Right atrium auricular region (tissue), 2 donors: ENCODE results near the gene WDFY3. TPM values are rescaled to one million over a fixed set of nuclear protein-coding genes. Genes with fewer than 3 reads are reported as not detected.

ENCODE experiments used
- DNase-seq: peaks from one replicate; pipeline ENCODE4 v3.0.0-alpha.2; 2019; ENCODE audit warnings: low spot score
- H3K27ac ChIP-seq, 2 donors: fragments of 200-600 bp; sonication (generic); 1 replicate in 1 of 2; 2 replicates in 1 of 2; pipeline ENCODE4 v1.5.1; 2016 to 2019
- H3K27me3 ChIP-seq, 2 donors: fragments of 200-600 bp; sonication (generic); one replicate each; pipeline versions ENCODE4 v1.5.1 to v1.6.0; 2017 to 2019
- H3K36me3 ChIP-seq: fragments of 200-600 bp; sonication (generic); one replicate; pipeline ENCODE4 v1.5.1; 2016
- H3K4me1 ChIP-seq, 2 donors: fragments of 200-600 bp; sonication (generic); one replicate each; pipeline versions ENCODE4 v1.5.1 to v1.6.0; 2017 to 2019
- H3K4me3 ChIP-seq, 2 donors: fragments of 200-600 bp; sonication (generic); 1 replicate in 1 of 2; 2 replicates in 1 of 2; pipeline ENCODE4 v1.5.1; 2017 to 2019; ENCODE audit warnings: mild to moderate bottlenecking in 1 of 2, moderate library complexity in 1 of 2
- H3K9me3 ChIP-seq, 2 donors: fragments of 200-600 bp; sonication (generic); one replicate each; pipeline ENCODE4 v1.5.1; 2019
- total RNA-seq, 2 donors: library from RNA; depleted of rRNA; stranded (reverse); fragments of >200 nt; gene quantifications; one replicate each; pipeline ENCODE4 v1.1.0, GENCODE V29; 2016
- TF ChIP-seq, protein P1 (sequence below), 2 donors: fragments of 200-600 bp; sonication (generic); IDR thresholded peaks; one replicate each; pipeline ENCODE4 v1.5.1; 2019; ENCODE audit warnings: antibody characterized with exemption in 2 of 2

WDFY3 gene
- total RNA-seq, 2 donors from 2014 or later: 27.6 to 40.0 TPM

DNA sequence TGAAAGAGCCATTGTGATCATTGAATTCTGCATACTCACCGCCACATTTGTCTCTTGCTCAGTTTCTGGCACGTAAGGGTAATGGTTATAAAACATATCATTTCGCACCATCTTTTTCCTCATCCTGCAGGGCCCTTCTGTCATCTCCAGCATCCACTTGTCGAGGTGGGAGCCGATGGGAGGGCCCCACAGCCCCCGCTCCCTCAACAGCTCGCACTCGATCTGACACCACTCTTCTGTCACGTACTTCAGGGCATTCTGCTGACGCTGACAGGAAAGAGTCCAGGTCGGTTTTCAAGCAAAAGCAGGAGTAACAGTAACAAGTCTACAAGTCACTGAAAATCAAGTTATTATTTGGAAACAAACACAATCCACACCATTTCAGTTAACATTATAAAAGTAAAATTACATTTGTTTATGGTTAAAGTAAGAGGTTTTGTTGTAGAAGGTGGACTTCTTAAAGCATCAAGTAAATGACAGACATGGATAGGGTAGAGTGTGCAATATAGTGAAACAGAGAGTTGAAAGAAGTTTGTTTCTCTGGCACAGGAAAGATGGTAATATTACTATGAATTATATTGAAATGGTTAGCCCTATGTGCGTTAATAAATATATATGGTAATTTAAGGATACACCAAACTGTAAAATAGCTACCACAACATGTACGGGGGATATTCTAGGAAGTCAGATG lies 233.0 kb downstream of the WDFY3 start:
- no peak for DNase-seq
- TF ChIP-seq, protein P1, sequence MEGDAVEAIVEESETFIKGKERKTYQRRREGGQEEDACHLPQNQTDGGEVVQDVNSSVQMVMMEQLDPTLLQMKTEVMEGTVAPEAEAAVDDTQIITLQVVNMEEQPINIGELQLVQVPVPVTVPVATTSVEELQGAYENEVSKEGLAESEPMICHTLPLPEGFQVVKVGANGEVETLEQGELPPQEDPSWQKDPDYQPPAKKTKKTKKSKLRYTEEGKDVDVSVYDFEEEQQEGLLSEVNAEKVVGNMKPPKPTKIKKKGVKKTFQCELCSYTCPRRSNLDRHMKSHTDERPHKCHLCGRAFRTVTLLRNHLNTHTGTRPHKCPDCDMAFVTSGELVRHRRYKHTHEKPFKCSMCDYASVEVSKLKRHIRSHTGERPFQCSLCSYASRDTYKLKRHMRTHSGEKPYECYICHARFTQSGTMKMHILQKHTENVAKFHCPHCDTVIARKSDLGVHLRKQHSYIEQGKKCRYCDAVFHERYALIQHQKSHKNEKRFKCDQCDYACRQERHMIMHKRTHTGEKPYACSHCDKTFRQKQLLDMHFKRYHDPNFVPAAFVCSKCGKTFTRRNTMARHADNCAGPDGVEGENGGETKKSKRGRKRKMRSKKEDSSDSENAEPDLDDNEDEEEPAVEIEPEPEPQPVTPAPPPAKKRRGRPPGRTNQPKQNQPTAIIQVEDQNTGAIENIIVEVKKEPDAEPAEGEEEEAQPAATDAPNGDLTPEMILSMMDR (IDR thresholded peaks at IDR 0.05): no peak
- Histone ChIP-seq H3K9me3 (no peaks in the 10 kb centered on the region), H3K4me1 (peaks cover 0 to 4% of the 10 kb centered on the region in 2 donors), H3K36me3 (peaks cover 36% of the 10 kb centered on the region), H3K4me3 (no peak overlapping the region), H3K27me3 (no peaks in the 10 kb centered on the region), H3K27ac (no peak overlapping the region)

DNA sequence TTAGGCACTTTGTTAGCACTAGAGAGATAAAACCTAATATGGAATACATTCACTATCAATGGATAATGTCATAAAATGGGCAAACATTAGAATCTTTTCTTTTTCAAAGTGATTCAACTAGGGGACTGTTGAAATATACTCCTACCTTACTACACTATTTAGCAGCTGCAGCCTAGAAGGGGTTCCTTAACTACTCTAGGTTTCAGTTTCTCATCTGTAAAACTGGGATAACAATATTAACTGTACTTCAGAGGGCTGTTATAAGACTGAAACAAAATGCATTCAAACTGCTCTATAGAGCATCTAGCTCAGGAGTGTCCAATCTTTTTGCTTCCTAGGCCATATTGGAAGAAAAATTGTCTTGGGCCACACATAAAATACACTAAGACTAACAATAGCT lies 236.1 kb downstream of the WDFY3 start:
- H3K4me1 ChIP-seq: peaks cover 0 to 4% of the 10 kb centered on the region in 2 donors
- TF ChIP-seq, protein P1 (IDR thresholded peaks at IDR 0.05): no peak
- H3K4me3 ChIP-seq: no peak overlapping the region
- peaks cover 16% of the 10 kb centered on the region for H3K36me3 ChIP-seq
- H3K9me3 ChIP-seq: no peaks in the 10 kb centered on the region
- no peak for DNase-seq
- no peaks in the 10 kb centered on the region for H3K27me3 ChIP-seq
- H3K27ac ChIP-seq: no peak overlapping the region

DNA sequence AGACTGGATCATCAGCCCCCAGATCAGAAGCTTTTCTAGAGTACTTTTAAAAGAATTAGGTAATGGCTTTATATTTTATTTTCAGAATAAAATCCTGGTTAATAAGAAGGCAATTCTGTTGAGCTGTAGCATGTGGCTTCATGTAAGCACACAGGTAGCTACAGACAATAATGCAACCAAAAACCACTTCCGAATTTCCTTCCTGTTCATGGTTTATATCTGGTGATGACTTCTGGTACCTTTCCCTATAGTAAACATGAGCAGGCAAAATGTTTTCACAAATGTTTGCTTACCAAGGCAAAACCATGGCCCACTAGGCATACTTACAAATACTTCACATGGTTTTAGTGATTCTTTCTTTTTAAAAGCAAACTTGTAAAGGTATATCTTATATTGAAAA lies 239.0 kb downstream of the WDFY3 start:
- H3K36me3 ChIP-seq: peaks cover 19% of the 10 kb centered on the region
- TF ChIP-seq, protein P1 (IDR thresholded peaks at IDR 0.05): no peak

DNA sequence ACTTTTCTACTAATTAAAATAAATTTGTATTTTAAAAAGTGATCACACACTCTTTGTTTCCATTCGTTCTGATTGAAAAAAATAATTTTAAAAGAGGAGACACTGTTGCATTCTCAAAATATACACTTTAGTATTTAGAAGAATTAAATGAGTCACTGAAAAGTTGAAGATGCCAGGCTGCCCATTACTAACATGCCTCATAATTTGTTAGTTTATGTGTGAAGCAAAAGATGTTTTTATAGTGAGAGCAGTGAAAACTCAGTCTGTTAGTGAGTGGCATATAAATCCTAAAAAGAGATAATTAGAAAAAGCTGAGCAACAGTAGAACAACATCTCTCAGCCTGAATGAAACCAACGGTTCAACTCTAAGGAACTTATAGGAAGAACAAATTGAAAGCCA lies 240.1 kb downstream of the WDFY3 start:
- no peaks in the 10 kb centered on the region for H3K9me3 ChIP-seq
- no peaks in the 10 kb centered on the region for H3K27me3 ChIP-seq
- TF ChIP-seq, protein P1 (IDR thresholded peaks at IDR 0.05): no peak
- no peak overlapping the region for H3K27ac ChIP-seq
- H3K36me3 ChIP-seq: peaks cover 26% of the 10 kb centered on the region
- H3K4me1 ChIP-seq: no peaks in the 10 kb centered on the region
- DNase-seq: no peak
- no peak overlapping the region for H3K4me3 ChIP-seq

More for the DNA sequence above, 239.0 kb downstream of the WDFY3 start:
- Histone ChIP-seq H3K4me3 (no peak overlapping the region), H3K4me1 (no peaks in the 10 kb centered on the region), H3K27me3 (no peaks in the 10 kb centered on the region), H3K27ac (no peak overlapping the region), H3K9me3 (no peaks in the 10 kb centered on the region)
- DNase-seq: no peak

DNA sequence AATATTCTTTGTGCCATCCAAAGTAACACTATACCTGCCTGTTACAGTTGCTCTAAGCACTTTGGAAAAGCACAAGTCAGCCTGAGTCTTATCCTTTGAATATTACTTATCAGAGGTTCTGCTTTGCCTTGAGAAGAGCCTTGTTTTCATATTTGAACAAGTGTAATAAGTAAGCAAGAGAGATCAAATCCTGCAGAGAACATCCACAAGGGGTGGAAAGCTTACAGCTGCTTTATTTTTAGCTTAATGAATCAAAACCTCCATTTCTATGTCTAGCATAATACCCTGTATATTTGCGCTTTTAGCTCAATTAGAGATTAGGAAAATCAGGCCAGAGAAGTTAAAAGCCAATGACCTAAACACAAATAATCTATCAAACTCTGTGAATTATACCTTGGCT lies 243.8 kb downstream of the WDFY3 start:
- Histone ChIP-seq H3K9me3 (no peaks in the 10 kb centered on the region), H3K36me3 (peaks cover 35% of the 10 kb centered on the region), H3K27ac (no peak overlapping the region), H3K27me3 (no peaks in the 10 kb centered on the region), H3K4me3 (no peak overlapping the region), H3K4me1 (no peaks in the 10 kb centered on the region)
- TF ChIP-seq, protein P1 (IDR thresholded peaks at IDR 0.05): no peak
- DNase-seq: no peak

DNA sequence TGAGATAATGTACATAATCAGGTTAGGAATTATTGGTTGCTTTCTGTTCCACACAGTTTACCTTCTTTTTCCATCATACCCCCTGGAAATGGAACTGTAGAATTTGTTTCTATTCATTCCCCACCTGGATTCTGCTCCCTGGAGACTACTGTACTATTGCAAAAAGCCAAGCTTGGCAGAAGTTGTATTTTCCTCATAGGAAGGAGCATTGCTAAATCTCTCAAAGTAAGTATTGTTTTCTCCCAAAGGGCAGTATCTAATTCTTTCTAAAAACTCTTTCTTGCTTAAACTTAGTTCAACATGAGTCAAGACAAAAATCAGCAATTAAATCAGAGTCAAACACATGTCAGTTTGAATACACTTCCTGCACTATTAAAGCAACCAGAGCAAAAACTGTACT lies 247.4 kb downstream of the WDFY3 start:
- no peak for DNase-seq
- H3K27ac ChIP-seq: no peak overlapping the region
- H3K4me1 ChIP-seq: no peaks in the 10 kb centered on the region
- H3K36me3 ChIP-seq: peaks cover 44% of the 10 kb centered on the region
- TF ChIP-seq, protein P1 (IDR thresholded peaks at IDR 0.05): no peak
- H3K27me3 ChIP-seq: no peaks in the 10 kb centered on the region
- H3K9me3 ChIP-seq: no peaks in the 10 kb centered on the region
- H3K4me3 ChIP-seq: no peak overlapping the region
